Epidermal melanocyte (primary cell): ENCODE measurements around the gene MRPS18A.
"Not testable (repeated sequence)": the region's sequence is repeated elsewhere in the genome, so short reads cannot be mapped to it uniquely, and the experiment has no call there.

Experiments
- DNase-seq: peaks from one replicate; pipeline ENCODE4 v3.0.0; 2011; ENCODE audit warnings: low spot score; ENCODE audit not compliant: insufficient read length

The MRPS18A gene

GRCh38 chr6:43639984-43640800 lies 47.4 kb downstream of the MRPS18A start:
- DNase-seq = no peak

DNA sequence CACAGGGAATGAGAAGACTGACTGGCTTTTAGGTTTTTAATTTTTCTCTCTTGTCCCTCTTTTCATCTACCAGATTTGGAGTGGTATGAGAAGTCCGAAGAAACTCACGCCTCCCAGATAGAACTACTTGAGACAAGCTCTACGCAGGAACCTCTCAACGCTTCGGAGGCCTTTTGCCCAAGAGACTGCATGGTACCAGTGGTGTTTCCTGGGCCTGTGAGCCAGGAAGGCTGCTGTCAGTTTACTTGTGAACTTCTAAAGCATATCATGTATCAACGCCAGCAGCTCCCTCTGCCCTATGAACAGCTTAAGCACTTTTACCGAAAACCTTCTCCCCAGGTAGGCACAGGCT lies 51.3 kb downstream of the MRPS18A start:
- no peak for DNase-seq

- peak; percentile 72 for DNase-seq
Observed at GRCh38 chr6:43635387-43636307, 51.9 kb downstream of the MRPS18A start, which contains the start of gene MAD2L1BP. Gene MAD2L1BP (plus strand): TSS chr6:43635840. CDS start chr6:43635876, 36 bp downstream.

GRCh38 chr6:43634702-43635303 lies 52.8 kb downstream of the MRPS18A start:
- no peak for DNase-seq

- not testable (repeated sequence) for DNase-seq
Observed at GRCh38 chr6:43633002-43633401, 54.6 kb downstream of the MRPS18A start.

GRCh38 chr6:43630980-43631619 lies 56.5 kb downstream of the MRPS18A start:
- no peak for DNase-seq

GRCh38 chr6:43629505-43630300 lies 57.9 kb downstream of the MRPS18A start:
- peak; percentile 94 for DNase-seq

GRCh38 chr6:43629104-43629504 lies 58.5 kb downstream of the MRPS18A start, which contains the start of gene GTPBP2:
Gene GTPBP2 (minus strand): TSS chr6:43629264. CDS start chr6:43629162, 102 bp downstream.
- peak; percentile 89 for DNase-seq

- no peak for DNase-seq
Observed at GRCh38 chr6:43628393-43629103, 59.0 kb downstream of the MRPS18A start.

DNA sequence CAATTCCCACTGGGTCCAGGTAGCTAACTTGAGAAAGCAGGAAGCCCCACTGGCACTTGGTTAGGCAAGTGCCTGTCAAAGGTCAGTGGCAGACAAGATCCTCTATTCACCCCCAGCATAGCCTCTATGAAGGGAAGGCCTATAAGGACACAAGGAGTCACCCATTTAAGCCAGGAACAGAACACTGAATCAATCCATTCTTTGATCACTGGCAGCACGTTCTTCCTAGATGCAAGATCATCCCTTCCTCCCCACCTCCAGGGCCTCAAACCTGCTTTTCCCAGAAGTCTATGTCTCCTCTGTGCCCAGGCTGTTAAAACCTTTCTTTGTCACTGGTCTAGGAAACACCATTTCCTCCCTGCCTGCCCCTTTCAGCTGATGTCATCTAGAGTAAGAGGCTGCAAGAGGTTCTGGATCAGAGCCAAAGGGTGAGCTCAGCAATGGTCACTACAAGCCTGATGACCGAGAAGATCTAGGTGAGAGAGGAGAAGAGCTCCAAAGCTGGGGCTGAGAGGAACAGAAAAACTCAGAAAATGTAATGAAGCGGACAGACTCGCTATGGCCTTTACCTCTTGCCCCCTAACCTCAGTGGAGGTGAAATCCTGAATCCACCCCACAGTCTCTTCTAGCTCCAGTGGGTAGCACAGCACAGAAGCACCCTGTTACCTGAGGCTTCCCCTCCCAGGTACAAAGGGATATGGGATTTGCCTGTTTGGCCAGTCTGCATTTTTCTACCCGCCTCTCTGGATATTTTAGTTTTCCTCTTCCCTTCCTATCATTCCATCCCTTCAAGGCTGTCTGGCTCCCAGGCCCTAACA lies 60.4 kb downstream of the MRPS18A start:
- no peak for DNase-seq

- DNase-seq = no peak
Observed at GRCh38 chr6:43625393-43625992, 62.1 kb downstream of the MRPS18A start.

DNA sequence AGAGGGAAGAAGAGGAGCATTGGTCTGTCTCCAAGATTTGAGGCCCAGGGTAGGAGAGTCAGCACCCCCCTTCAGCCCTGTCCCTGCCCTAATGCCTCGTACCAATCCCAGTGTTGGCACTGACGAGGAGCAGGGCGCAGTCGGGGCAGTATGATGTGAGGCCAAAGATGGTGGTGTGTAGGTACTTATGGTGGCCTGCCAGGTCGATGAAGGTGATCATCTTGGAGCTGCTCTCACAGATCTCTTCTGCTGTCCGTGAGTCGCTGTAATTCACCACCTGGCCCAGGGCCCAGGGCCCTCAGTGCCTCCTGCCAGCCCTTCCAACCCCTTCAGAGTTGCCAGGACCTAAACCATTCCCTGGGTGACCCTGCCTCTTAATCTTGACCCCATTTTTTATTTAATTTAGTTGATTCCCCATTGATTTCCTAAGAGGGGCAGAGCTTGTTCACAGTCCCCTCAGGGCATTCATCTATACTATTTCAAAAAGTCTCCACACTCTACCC lies 62.8 kb downstream of the MRPS18A start:
- no peak for DNase-seq

DNA sequence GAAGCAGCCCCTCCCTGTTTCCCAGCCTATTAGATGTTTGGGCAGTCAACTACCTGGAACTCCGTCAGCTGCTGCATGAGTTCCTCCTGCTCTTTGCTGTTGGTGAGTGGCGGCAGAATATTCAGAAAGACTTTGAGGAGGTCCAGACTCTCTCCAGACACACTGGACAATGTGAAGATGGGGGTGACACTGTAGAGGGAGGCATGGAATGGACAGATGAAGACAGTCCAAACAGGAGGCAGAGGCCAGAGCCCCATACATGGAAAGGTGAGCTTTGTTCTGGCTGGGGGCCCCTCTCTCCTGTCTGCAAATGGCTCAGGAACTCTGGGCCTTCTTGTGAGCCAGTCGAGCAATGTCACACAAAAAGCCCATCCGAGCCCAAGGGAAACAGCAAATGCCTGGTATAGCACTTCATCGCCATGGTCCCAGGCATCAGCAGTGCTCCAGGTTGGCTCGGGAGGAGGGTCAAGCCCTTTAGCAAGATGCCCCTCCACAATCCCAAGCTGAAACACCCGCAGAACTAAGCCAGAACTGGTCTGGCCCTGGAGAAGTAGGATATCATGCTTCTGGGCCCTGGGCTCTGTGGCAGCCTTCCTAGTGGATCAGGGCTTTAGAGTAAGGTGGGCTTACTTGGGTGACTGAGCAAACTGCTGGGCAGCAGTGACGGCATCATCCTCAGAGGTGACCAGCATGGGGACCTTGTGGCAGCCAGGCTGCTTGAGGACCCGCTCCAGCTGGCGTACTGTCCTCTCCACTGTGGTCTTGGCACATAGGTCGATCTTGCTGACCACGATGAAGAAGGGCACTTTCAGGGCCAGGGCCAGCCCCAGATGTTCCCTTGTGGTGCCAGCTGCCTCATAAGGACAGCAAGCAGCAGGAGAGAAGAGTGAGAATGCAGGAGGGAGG lies 63.5 kb downstream of the MRPS18A start:
- no peak for DNase-seq

- DNase-seq = no peak
Observed at GRCh38 chr6:43622541-43622940, 65.0 kb downstream of the MRPS18A start.

- DNase-seq = no peak
Observed at GRCh38 chr6:43621836-43622180, 65.8 kb downstream of the MRPS18A start.
